HCT116 (cell line): ENCODE results near the gene ALK. TPM values are rescaled to one million over a fixed set of nuclear protein-coding genes. Genes with fewer than 3 reads are reported as not detected.

ENCODE experiments used
- ATAC-seq: fragments of 200-7000 bp; cut with Tn5 transposase; 2 replicates; pipeline ENCODE4 v1.9.1; 2020; ENCODE audit warnings: mild to moderate bottlenecking, moderate library complexity
- BruUV-seq: library from RNA; stranded (reverse); fragments of 400-500 nt; replicated peaks from 2 replicates; lab custom pipeline; 2021; lab: Mats Ljungman, UMichigan
- CTCF ChIA-PET: fragments of 300-600 bp; sonication (Branson Sonifier 250); formaldehyde crosslinking; loops from one replicate; lab custom pipeline; 2021; ENCODE audit warnings: antibody characterized with exemption; lab: Charles Lee
- POLR2A ChIA-PET: fragments of 300-600, 350-600 bp; sonication (Branson Sonifier 250); formaldehyde crosslinking; loops from one replicate; lab custom pipeline; 2021; ENCODE audit warnings: antibody characterized with exemption; lab: Charles Lee
- RAD21 ChIA-PET, 2 experiments: fragments of 300-600 bp; sonication (Branson Sonifier 250); formaldehyde crosslinking; loops; one replicate each; lab custom pipeline; 2023; ENCODE audit warnings: low total read pairs in 2 of 2; ENCODE audit not compliant: uncharacterized antibody in 2 of 2, unreplicated experiment in 2 of 2, low non-redundant PET in 1 of 2; lab: Charles Lee
- DNase-seq: peaks from one replicate; pipeline ENCODE4 v3.0.0-alpha.2; 2010; ENCODE audit warnings: low read depth, low spot score
- H2AFZ ChIP-seq: fragments of 200-600 bp; shearing (Covaris generic), sonication (generic); 2 replicates; pipeline ENCODE4 v1.6.1; 2017; ENCODE audit warnings: low read depth, mixed run types, mixed read lengths, antibody characterized with exemption, low read length; ENCODE audit not compliant: poor library complexity, severe bottlenecking
- H3K27ac ChIP-seq: 2 replicates; pipeline ENCODE4 v1.5.1; 2012; ENCODE audit warnings: low read depth, low read length
- H3K27me3 ChIP-seq: fragments of 200-600 bp; sonication (generic); 2 replicates; pipeline ENCODE4 v1.6.1; 2016; ENCODE audit warnings: mixed run types, low read length, mixed read lengths; ENCODE audit not compliant: insufficient read depth
- H3K36me3 ChIP-seq, 2 experiments: fragments of 200-500 bp in 1 of 2; fragments of 200-600 bp in 1 of 2; sonication (Bioruptor generic) in 1 of 2; sonication (generic) in 1 of 2; 2 replicates each; pipeline versions ENCODE4 v1.5.1 to v1.6.1; 2014 to 2016; ENCODE audit warnings: low read length in 2 of 2, inconsistent platforms in 1 of 2, mixed read lengths in 1 of 2, mixed run types in 1 of 2; ENCODE audit not compliant: insufficient read depth in 2 of 2, control insufficient read depth in 1 of 2
- H3K4me1 ChIP-seq, 2 experiments: fragments of 200-600 bp in 1 of 2; sonication (generic) in 1 of 2; 2 replicates each; pipeline versions ENCODE4 v1.5.1 to v1.6.1; 2012 to 2017; ENCODE audit warnings: low read length in 2 of 2, inconsistent platforms in 1 of 2, mild to moderate bottlenecking in 1 of 2, mixed read lengths in 1 of 2, mixed run types in 1 of 2, moderate library complexity in 1 of 2; ENCODE audit not compliant: insufficient read depth in 2 of 2, control insufficient read depth in 1 of 2
- H3K4me2 ChIP-seq: fragments of 200-600 bp; sonication (generic); 2 replicates; pipeline ENCODE4 v1.6.1; 2017; ENCODE audit warnings: mixed run types, low read length, mixed read lengths
- H3K4me3 ChIP-seq, 2 experiments: fragments of 200-600 bp in 1 of 2; sonication (generic) in 1 of 2; replicated peaks in 1 of 2; 2 replicates each; pipeline ENCODE4 v1.5.1; 2011 to 2016; ENCODE audit warnings: low read length in 2 of 2, control low read depth in 1 of 2, low read depth in 1 of 2, mild to moderate bottlenecking in 1 of 2, mixed read lengths in 1 of 2, mixed run types in 1 of 2
- H3K79me2 ChIP-seq: fragments of 200-600 bp; sonication (generic); 2 replicates; pipeline ENCODE4 v1.6.1; 2017; ENCODE audit warnings: mild to moderate bottlenecking, mixed run types, low read length, moderate library complexity, mixed read lengths; ENCODE audit not compliant: insufficient read depth
- H3K9ac ChIP-seq: fragments of 200-600 bp; sonication (generic); 2 replicates; pipeline ENCODE4 v1.6.1; 2016; ENCODE audit warnings: low read length, mixed read lengths
- H3K9me2 ChIP-seq: fragments of 200-600 bp; sonication (generic), shearing (Covaris generic); 2 replicates; pipeline ENCODE4 v1.6.1; 2017; ENCODE audit warnings: mixed run types, mild to moderate bottlenecking, moderate library complexity; ENCODE audit not compliant: insufficient read depth
- H3K9me3 ChIP-seq, 2 experiments: fragments of 200-500 bp in 1 of 2; fragments of 200-600 bp in 1 of 2; sonication (Bioruptor generic) in 1 of 2; sonication (generic) in 1 of 2; 2 replicates each; pipeline ENCODE4 v1.6.1; 2014 to 2017; ENCODE audit warnings: low read length in 2 of 2, mixed read lengths in 2 of 2, inconsistent platforms in 1 of 2, low read depth in 1 of 2, mild to moderate bottlenecking in 1 of 2, mixed run types in 1 of 2, moderate library complexity in 1 of 2; ENCODE audit not compliant: control insufficient read depth in 1 of 2, insufficient read depth in 1 of 2
- H4K20me1 ChIP-seq: fragments of 200-600 bp; sonication (generic), shearing (Covaris generic); 2 replicates; pipeline ENCODE4 v1.6.1; 2017; ENCODE audit warnings: mixed run types, mild to moderate bottlenecking, moderate library complexity; ENCODE audit not compliant: insufficient read depth
- CBX3 ChIP-seq: IDR thresholded peaks from 2 replicates; pipeline ENCODE4 v1.6.1; 2012; ENCODE audit warnings: low read depth
- EGR1 ChIP-seq: IDR thresholded peaks from 2 replicates; pipeline ENCODE4 v1.6.1; 2012; ENCODE audit warnings: low read depth
- EZH2phosphoT487 ChIP-seq: fragments of 200-600 bp; IDR thresholded peaks from 2 replicates; pipeline ENCODE4 v1.6.1; 2018; ENCODE audit warnings: antibody characterized with exemption, borderline replicate concordance
- JUND ChIP-seq: IDR thresholded peaks from 2 replicates; pipeline ENCODE4 v1.6.1; 2012
- RAD21 ChIP-seq: IDR thresholded peaks from 2 replicates; pipeline ENCODE4 v1.6.1; 2012; ENCODE audit warnings: low read depth, mild to moderate bottlenecking
- REST ChIP-seq: IDR thresholded peaks from 2 replicates; pipeline ENCODE4 v1.6.1; 2012; ENCODE audit warnings: low read depth
- TCF7L2 ChIP-seq: IDR thresholded peaks from 2 replicates; pipeline ENCODE4 v1.7.0; 2011; ENCODE audit warnings: borderline replicate concordance, inconsistent platforms; ENCODE audit not compliant: insufficient read depth, insufficient read length; ENCODE audit errors: extremely low read depth
- YY1 ChIP-seq: IDR thresholded peaks from 2 replicates; pipeline ENCODE4 v1.6.1; 2011; ENCODE audit warnings: low read length, low read depth, moderate library complexity, mild to moderate bottlenecking; ENCODE audit not compliant: insufficient replicate concordance; ENCODE audit errors: extremely low read depth
- ZNF274 ChIP-seq: fragments of 200-500 bp; sonication (Bioruptor generic); IDR thresholded peaks from 2 replicates; pipeline ENCODE4 v1.6.1; 2014; ENCODE audit warnings: mild to moderate bottlenecking, low read depth, low read length, inconsistent platforms
- intact Hi-C: fragments of 100-400 bp; cut with micrococcal nuclease; formaldehyde crosslinking; loops from 2 replicates; pipeline ENCODE4 v1.10.0; 2022
- total RNA-seq: library from RNA; stranded (reverse); gene quantifications from one replicate; pipeline ENCODE4 v1.2.1, GENCODE V29; 2021; ENCODE audit not compliant: unreplicated experiment

Gene ALK
- total RNA-seq, 1 experiment from 2014 or later: not detected

DNA sequence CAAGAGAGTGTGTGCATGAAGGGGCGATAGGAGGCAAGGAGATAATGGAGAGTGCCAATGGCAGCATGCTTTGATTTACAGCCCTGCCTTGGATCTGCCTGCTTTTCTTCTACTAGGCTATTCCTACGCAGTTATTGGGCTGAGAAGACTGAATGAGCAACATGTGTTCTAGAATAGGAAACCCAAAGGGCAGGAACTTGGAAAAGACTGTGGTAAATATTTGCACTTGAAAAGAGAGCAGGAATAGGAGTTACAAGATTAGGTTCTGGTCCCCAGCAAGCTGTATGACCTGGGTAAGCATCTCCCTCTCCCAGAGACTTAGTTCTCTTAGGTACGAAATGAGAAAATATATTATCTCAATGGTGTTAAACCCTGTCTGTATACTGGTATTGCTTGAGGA is 438.5 kb downstream of the ALK start:
- no peak overlapping the region for H3K27ac ChIP-seq
- H4K20me1 ChIP-seq: no peaks in the 10 kb centered on the region
- DNase-seq (no peak), ATAC-seq (no peak)
- no peaks in the 10 kb centered on the region for H3K4me1 ChIP-seq
- BruUV-seq: no TSS peak
- no peaks in the 10 kb centered on the region for H3K9me2 ChIP-seq
- no peaks in the 10 kb centered on the region for H3K9me3 ChIP-seq
- no peak overlapping the region for H3K9ac ChIP-seq
- ChIA-PET RAD21 (no interaction called here), CTCF (no interaction called here), POLR2A (no interaction called here)
- no peaks in the 10 kb centered on the region for H3K79me2 ChIP-seq
- H3K27me3 ChIP-seq: peaks cover 64% of the 10 kb centered on the region
- H2AFZ ChIP-seq: no peak overlapping the region
- H3K4me2 ChIP-seq: no peak overlapping the region
- intact Hi-C loops: no loop called here
- no peaks in the 10 kb centered on the region for H3K36me3 ChIP-seq
- no peak overlapping the region for H3K4me3 ChIP-seq
- TF ChIP-seq EGR1 (no peak), CBX3 (no peak), RAD21 (no peak), TCF7L2 (no peak), ZNF274 (no peak), EZH2phosphoT487 (no peak), REST (no peak), YY1 (no peak), JUND (no peak)
- TF ChIP-seq, all 23 proteins: peak for 0
